DOHH2 (cell line): ENCODE results near the gene SHROOM3.

ENCODE experiments used
- EZH2phosphoT487 ChIP-seq: fragments of 200-600 bp; sonication (generic); IDR thresholded peaks from 2 replicates; pipeline ENCODE4 v1.6.1; 2017; ENCODE audit warnings: borderline replicate concordance, mild to moderate bottlenecking, antibody characterized with exemption, low read length, moderate library complexity, mixed read lengths
- TF ChIP-seq, protein P1 (sequence below): fragments of 200-600 bp; sonication (generic); IDR thresholded peaks from one replicate; pipeline ENCODE4 v1.5.1; 2014; ENCODE audit warnings: antibody characterized with exemption, mild to moderate bottlenecking, low read depth, low read length; ENCODE audit not compliant: poor library complexity, severe bottlenecking

DNA sequence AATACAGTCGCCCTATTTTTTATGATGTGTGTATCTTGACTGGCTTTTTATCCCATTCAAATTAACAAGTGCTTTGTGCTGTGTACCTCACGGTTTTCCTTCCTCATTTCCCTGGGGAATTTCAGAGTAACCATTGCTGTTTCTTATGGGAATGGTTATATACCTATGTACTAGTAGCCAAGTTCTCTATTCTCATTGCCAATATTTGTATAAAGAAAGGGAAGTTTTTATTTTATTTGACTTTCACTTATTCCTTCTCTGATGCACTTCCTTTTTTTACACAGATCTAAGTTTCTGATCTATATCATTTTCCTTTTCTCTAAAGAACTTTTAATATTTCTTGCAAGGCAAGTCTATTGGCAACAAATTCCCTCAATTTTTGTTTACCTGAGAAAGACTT is 281.6 kb downstream of the SHROOM3 start:
- TF ChIP-seq, protein P1, sequence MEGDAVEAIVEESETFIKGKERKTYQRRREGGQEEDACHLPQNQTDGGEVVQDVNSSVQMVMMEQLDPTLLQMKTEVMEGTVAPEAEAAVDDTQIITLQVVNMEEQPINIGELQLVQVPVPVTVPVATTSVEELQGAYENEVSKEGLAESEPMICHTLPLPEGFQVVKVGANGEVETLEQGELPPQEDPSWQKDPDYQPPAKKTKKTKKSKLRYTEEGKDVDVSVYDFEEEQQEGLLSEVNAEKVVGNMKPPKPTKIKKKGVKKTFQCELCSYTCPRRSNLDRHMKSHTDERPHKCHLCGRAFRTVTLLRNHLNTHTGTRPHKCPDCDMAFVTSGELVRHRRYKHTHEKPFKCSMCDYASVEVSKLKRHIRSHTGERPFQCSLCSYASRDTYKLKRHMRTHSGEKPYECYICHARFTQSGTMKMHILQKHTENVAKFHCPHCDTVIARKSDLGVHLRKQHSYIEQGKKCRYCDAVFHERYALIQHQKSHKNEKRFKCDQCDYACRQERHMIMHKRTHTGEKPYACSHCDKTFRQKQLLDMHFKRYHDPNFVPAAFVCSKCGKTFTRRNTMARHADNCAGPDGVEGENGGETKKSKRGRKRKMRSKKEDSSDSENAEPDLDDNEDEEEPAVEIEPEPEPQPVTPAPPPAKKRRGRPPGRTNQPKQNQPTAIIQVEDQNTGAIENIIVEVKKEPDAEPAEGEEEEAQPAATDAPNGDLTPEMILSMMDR = no peak
- TF ChIP-seq EZH2phosphoT487 = no peak
